OCI-LY3 (cell line): ENCODE measurements around the gene DNM3.
A peak's percentile ranks its signal among the peaks of the same experiment; 100 is the strongest.
"Not testable (repeated sequence)": the region's sequence is repeated elsewhere in the genome, so short reads cannot be mapped to it uniquely, and the experiment has no call there.

ENCODE experiments used
- H2AFZ ChIP-seq: fragments of 200-600, 300-600 bp; shearing (Covaris generic); 2 replicates; pipeline ENCODE4 v1.6.0; 2014; ENCODE audit warnings: antibody characterized with exemption, low read depth, low read length
- H3K27ac ChIP-seq: fragments of 200-600, 300-600 bp; sonication (generic); 2 replicates; pipeline ENCODE4 v1.5.1; 2014; ENCODE audit warnings: mild to moderate bottlenecking, low read length, moderate library complexity, mixed read lengths
- H3K27me3 ChIP-seq: fragments of 200-600, 300-600 bp; sonication (generic); 2 replicates; pipeline ENCODE4 v1.6.1; 2014; ENCODE audit warnings: low read depth, low read length, mixed read lengths
- H3K36me3 ChIP-seq: fragments of 200-600, 300-600 bp; sonication (generic); replicated peaks from 2 replicates; pipeline ENCODE3; 2014; ENCODE audit warnings: low read depth, low read length, mixed read lengths
- H3K4me1 ChIP-seq: fragments of 300-600, 200-600 bp; sonication (generic); 2 replicates; pipeline ENCODE4 v1.6.1; 2014; ENCODE audit warnings: low read length, mixed read lengths
- H3K4me2 ChIP-seq: fragments of 200-600, 300-600 bp; sonication (generic); 2 replicates; pipeline ENCODE4 v1.6.1; 2014; ENCODE audit warnings: low read length, mixed read lengths
- H3K4me3 ChIP-seq: fragments of 300-600, 200-600 bp; sonication (generic); 2 replicates; pipeline ENCODE4 v1.5.1; 2014; ENCODE audit warnings: antibody characterized with exemption, mild to moderate bottlenecking, low read length, moderate library complexity
- H3K79me2 ChIP-seq: fragments of 300-600, 200-600 bp; shearing (Covaris generic); 2 replicates; pipeline ENCODE4 v1.6.1; 2014; ENCODE audit warnings: mild to moderate bottlenecking, low read length, mixed read lengths
- H3K9ac ChIP-seq: fragments of 300-600, 200-600 bp; shearing (Covaris generic); 2 replicates; pipeline ENCODE4 v1.6.0; 2014; ENCODE audit warnings: mild to moderate bottlenecking, low read length, moderate library complexity
- H3K9me3 ChIP-seq: fragments of 200-600, 300-600 bp; shearing (Covaris generic); 2 replicates; pipeline ENCODE4 v1.6.1; 2014; ENCODE audit warnings: low read length, mixed read lengths; ENCODE audit not compliant: insufficient read depth
- H4K20me1 ChIP-seq: fragments of 200-600, 300-600 bp; sonication (generic); 2 replicates; pipeline ENCODE4 v1.6.1; 2016; ENCODE audit warnings: low read length, mixed read lengths; ENCODE audit not compliant: insufficient read depth
- EZH2phosphoT487 ChIP-seq: fragments of 200-600 bp; shearing (Covaris generic); IDR thresholded peaks from 2 replicates; pipeline ENCODE4 v1.6.1; 2018; ENCODE audit warnings: antibody characterized with exemption, mixed run types, low read depth
- TF ChIP-seq, protein P1 (sequence below): fragments of 200-600, 300-600 bp; sonication (generic); IDR thresholded peaks from 2 replicates; pipeline ENCODE4 v1.5.1; 2014; ENCODE audit warnings: antibody characterized with exemption, low read length, low read depth

Gene DNM3

DNA sequence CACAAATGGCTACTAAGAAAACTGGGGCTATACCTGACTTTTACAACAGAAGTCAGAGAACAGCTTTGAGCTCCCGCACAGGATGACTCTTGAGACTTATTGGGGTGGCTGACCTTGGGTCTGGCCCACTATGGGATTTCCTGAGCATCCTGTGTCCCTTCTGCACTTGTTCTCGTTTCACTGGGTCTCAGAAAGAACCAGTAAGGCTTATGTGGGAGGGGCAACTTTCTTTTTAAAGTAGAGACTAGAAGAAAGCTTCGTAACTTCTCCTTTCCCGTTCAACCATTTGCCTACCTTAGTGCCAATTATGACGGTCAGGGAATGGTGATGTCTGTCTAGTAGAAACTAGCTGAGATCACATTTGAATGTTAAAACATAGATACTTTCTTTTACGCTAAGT lies 519.7 kb downstream of the DNM3 start:
- peak overlapping the region; percentile 94 for H3K27ac ChIP-seq

DNA sequence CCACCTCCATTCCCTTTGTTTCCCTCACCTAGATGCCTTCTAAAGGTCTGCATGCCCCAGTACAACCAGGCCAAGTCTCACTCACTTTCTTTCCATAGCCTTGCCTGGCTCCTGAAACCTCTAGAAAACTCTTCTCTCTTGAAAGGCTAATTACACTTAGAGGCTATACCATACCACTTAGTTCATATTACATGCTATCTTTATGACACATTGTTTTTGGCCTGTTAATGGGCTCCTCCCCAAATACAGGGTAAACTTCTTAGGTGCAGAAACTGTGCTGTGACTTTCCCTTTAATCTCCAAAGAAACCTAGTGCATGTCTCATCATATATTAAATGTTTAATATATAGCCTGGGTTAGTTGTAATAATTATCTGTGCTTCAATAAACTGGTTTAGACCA lies 522.6 kb downstream of the DNM3 start:
- peaks cover 41% of the 10 kb centered on the region for H3K4me1 ChIP-seq
- no peaks in the 10 kb centered on the region for H3K79me2 ChIP-seq
- H3K4me3 ChIP-seq, result no peak overlapping the region
- no peak overlapping the region for H3K9ac ChIP-seq
- H3K27me3 ChIP-seq, result no peaks in the 10 kb centered on the region
- H3K36me3 ChIP-seq, result peaks cover 39% of the 10 kb centered on the region
- peaks cover 38% of the 10 kb centered on the region for H3K9me3 ChIP-seq
- TF ChIP-seq, protein P1, sequence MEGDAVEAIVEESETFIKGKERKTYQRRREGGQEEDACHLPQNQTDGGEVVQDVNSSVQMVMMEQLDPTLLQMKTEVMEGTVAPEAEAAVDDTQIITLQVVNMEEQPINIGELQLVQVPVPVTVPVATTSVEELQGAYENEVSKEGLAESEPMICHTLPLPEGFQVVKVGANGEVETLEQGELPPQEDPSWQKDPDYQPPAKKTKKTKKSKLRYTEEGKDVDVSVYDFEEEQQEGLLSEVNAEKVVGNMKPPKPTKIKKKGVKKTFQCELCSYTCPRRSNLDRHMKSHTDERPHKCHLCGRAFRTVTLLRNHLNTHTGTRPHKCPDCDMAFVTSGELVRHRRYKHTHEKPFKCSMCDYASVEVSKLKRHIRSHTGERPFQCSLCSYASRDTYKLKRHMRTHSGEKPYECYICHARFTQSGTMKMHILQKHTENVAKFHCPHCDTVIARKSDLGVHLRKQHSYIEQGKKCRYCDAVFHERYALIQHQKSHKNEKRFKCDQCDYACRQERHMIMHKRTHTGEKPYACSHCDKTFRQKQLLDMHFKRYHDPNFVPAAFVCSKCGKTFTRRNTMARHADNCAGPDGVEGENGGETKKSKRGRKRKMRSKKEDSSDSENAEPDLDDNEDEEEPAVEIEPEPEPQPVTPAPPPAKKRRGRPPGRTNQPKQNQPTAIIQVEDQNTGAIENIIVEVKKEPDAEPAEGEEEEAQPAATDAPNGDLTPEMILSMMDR, result no peak
- no peak for TF ChIP-seq EZH2phosphoT487
- no peak overlapping the region for H3K27ac ChIP-seq
- H2AFZ ChIP-seq, result no peak overlapping the region
- no peak overlapping the region for H3K4me2 ChIP-seq
- no peaks in the 10 kb centered on the region for H4K20me1 ChIP-seq

More for the DNA sequence above, 519.7 kb downstream of the DNM3 start:
- Histone ChIP-seq H3K4me1 (peaks cover 70% of the 10 kb centered on the region), H2AFZ (peak overlapping the region; percentile 13; the same call in 1 of the 2 replicates), H3K4me3 (peak overlapping the region; percentile 50), H4K20me1 (no peaks in the 10 kb centered on the region), H3K79me2 (no peaks in the 10 kb centered on the region), H3K4me2 (peak overlapping the region; percentile 68), H3K36me3 (peaks cover 18% of the 10 kb centered on the region), H3K27me3 (no peaks in the 10 kb centered on the region), H3K9ac (peak overlapping the region; percentile 72), H3K9me3 (peaks cover 9% of the 10 kb centered on the region)
- TF ChIP-seq, protein P1, result no peak
- TF ChIP-seq EZH2phosphoT487, result no peak

DNA sequence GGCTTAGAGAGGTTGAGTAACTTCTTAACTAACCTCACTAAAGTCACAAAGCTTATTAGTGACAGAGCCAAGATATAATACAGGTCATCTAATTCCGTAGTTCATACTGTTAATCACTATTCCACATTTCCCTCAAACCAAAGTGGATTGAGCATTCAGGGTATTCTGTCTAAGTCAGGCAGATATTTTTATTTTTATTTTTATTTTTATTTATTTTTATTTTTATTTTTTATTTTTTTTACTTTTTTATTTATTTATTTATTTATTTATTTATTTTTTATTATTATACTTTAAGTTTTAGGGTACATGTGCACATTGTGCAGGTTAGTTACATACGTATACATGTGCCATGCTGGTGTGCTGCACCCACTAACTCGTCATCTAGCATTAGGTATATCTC lies 530.3 kb downstream of the DNM3 start:
- H3K4me2 ChIP-seq, H2AFZ ChIP-seq, H3K27ac ChIP-seq, H4K20me1 ChIP-seq, H3K79me2 ChIP-seq, H3K4me1 ChIP-seq, H3K27me3 ChIP-seq, H3K9ac ChIP-seq, H3K4me3 ChIP-seq: not testable (repeated sequence)
- Histone ChIP-seq H3K36me3 (peaks cover 17% of the 10 kb centered on the region), H3K9me3 (peaks cover 22% of the 10 kb centered on the region)

DNA sequence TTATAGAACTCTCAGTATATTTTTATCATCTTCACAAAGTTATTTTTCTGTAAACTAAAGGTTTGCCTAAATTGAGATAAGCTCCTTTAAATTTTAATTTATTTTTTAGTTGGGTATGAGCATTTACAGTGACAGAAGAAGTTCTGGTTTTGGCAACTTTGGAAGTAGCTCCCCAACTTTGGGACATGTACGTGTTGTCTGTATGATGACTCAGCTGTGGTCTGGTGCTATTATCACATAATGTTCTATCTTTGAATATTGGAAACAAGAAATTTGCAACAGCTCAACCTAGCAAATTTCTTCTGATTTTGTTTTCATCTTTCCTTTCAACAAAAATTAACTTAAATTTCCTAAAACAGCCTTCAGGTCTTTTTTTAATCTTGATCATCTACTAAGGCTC lies 532.6 kb downstream of the DNM3 start:
- H3K4me1 ChIP-seq, result peaks cover 11% of the 10 kb centered on the region
- H3K27ac ChIP-seq, result no peak overlapping the region
- H3K4me2 ChIP-seq, result no peak overlapping the region

More for the DNA sequence above, 532.6 kb downstream of the DNM3 start:
- H3K4me3 ChIP-seq, result no peak overlapping the region
- peaks cover 6% of the 10 kb centered on the region for H3K36me3 ChIP-seq
- H3K9me3 ChIP-seq, result peaks cover under 1% of the 10 kb centered on the region; the same call in 1 of the 2 replicates
- no peak for TF ChIP-seq EZH2phosphoT487
- TF ChIP-seq, protein P1, result no peak
- 0 out of 2 replicates have a peak overlapping the region, but pooled peaks have one; percentile 5 for H2AFZ ChIP-seq
- no peaks in the 10 kb centered on the region for H3K79me2 ChIP-seq
- H3K27me3 ChIP-seq, result no peaks in the 10 kb centered on the region
- no peaks in the 10 kb centered on the region for H4K20me1 ChIP-seq
- H3K9ac ChIP-seq, result no peak overlapping the region
